GF-D8 (cell line): ENCODE results near the gene CEP250.
"Not testable (repeated sequence)": the region's sequence is repeated elsewhere in the genome, so short reads cannot be mapped to it uniquely, and the experiment has no call there.

Experiments used
- DNase-seq: peaks from one replicate; lab custom pipeline; 2025; lab: John Stamatoyannopoulos, UW

Gene CEP250

DNA sequence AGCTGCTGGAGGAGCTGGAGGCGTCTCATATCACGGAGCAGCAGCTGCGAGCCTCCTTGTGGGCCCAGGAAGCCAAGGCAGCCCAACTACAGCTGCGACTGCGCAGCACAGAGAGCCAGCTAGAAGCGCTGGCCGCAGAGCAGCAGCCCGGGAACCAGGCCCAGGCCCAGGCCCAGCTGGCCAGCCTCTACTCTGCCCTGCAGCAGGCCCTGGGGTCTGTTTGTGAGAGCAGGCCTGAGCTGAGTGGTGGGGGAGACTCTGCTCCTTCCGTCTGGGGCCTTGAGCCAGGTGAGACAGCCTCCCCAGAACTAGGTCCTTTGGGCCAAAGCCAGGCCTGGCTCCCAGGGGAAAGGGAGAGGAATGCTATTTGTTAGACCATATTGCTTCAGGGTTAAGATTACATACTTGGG, 42.4 kb downstream of the CEP250 start:
- no peak for DNase-seq

DNA sequence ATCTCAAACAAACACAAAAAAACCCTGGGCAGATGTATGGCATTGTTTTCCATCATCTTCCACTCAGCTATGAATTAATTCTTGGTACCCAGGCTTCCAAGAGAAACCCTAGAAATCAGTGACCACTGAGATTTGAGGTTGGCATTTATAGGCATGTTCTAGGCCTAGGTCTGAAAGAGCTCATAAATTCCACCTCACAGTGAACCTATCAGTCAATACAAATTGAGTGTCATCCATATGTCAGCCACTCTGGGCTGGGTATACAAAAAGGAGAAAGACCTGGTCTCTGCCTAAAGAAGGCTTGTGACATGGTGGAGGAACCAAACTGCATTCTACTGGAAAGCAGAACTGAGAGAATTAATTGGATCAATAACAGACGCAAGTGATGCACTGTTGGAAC, 43.9 kb downstream of the CEP250 start:
- no peak for DNase-seq

DNA sequence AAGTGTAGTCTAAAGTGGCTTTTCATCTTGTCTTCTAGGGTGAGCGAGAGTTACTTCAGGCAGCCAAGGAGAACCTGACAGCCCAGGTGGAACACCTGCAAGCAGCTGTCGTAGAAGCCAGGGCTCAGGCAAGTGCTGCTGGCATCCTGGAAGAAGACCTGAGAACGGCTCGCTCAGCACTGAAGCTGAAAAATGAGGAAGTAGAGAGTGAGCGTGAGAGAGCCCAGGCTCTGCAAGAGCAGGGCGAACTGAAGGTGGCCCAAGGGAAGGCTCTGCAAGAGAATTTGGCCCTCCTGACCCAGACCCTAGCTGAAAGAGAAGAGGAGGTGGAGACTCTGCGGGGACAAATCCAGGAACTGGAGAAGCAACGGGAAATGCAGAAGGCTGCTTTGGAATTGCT, 47.0 kb downstream of the CEP250 start:
- DNase-seq: peak; percentile 29

DNA sequence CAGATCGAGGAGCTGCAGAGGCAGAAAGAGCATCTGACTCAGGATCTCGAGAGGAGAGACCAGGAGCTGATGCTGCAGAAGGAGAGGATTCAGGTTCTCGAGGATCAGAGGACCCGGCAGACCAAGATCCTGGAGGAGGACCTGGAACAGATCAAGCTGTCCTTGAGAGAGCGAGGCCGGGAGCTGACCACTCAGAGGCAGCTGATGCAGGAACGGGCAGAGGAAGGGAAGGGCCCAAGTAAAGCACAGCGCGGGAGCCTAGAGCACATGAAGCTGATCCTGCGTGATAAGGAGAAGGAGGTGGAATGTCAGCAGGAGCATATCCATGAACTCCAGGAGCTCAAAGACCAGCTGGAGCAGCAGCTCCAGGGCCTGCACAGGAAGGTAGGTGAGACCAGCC, 47.9 kb downstream of the CEP250 start:
- no peak for DNase-seq

DNA sequence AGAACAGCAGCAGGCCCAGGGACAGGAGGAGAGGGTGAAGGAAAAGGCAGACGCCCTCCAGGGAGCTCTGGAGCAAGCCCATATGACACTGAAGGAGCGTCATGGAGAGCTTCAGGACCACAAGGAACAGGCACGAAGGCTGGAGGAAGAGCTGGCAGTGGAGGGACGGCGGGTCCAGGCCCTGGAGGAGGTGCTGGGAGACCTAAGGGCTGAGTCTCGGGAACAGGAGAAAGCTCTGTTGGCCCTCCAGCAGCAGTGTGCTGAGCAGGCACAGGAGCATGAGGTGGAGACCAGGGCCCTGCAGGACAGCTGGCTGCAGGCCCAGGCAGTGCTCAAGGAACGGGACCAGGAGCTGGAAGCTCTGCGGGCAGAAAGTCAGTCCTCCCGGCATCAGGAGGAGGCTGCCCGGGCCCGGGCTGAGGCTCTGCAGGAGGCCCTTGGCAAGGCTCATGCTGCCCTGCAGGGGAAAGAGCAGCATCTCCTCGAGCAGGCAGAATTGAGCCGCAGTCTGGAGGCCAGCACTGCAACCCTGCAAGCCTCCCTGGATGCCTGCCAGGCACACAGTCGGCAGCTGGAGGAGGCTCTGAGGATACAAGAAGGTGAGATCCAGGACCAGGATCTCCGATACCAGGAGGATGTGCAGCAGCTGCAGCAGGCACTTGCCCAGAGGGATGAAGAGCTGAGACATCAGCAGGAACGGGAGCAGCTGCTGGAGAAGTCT, 48.6 kb downstream of the CEP250 start:
- DNase-seq: no peak

DNA sequence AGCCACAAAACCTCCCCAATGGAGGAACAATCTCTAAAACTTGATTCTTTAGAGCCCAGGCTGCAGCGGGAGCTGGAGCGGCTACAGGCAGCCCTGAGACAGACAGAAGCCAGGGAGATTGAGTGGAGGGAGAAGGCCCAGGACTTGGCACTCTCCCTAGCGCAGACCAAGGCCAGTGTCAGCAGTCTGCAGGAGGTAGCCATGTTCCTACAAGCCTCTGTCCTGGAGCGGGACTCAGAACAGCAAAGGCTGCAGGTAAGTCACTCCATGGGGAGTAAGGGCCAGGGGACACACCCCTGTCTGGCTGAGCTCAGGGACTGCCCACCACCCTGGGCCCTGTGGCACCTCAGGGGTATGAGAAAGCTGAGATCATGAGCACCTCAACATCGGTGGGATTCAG, 49.4 kb downstream of the CEP250 start:
- DNase-seq: no peak

DNA sequence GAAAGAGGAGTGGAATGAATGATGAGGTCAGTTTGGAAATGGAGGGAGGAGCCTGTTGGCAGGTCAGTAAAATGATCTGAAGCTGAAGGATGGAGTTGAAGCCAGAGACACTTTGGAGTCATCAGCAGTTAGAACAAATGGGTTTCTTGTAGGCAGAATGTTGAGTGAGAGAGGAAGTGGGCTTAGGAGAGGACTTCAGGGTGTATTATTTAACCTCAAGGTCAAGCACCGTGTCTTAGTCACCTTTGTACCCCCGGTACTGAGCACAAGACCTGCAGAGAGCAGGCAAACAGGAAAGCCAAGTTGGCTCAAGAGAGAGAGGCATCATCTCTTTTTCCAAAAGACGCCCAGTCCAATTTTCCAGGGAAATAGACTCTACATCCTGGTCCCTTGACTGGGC, 50.8 kb downstream of the CEP250 start:
- no peak for DNase-seq

DNA sequence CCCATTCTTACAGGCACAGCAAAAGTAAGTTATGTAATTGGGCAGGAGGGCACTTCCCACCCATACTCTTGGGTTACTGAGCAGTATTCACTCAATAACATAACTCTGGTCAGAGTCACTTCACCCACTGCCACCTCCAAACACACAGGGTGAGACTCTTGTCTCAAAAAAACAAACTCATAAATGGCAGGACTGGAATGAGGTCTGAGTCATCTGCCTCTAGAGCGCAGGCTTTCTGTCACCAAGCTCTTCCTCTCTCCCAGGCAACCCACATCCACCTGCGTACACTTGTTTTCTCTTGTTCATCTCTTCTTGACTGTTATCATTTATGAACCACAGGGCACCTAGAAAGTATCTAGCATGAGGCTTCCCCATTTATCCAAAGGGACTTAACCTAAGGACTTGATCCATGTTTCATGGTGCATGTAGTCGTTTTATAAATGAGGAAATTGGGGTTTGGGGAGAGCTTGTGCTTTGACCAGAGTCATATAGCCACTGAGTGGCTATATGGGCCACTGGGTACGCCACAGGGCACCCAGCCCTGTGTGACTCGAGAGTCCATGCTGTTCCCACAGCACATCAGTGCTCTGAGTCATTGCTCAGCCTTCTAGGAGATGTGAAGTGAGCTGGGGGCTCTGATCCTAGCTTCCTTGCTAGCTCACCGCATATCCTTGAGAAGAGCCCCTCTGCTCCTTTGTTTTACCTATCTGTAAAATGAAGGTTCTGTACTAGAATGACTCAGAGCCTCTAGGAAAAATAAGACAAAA, 51.7 kb downstream of the CEP250 start:
- DNase-seq: no peak

DNA sequence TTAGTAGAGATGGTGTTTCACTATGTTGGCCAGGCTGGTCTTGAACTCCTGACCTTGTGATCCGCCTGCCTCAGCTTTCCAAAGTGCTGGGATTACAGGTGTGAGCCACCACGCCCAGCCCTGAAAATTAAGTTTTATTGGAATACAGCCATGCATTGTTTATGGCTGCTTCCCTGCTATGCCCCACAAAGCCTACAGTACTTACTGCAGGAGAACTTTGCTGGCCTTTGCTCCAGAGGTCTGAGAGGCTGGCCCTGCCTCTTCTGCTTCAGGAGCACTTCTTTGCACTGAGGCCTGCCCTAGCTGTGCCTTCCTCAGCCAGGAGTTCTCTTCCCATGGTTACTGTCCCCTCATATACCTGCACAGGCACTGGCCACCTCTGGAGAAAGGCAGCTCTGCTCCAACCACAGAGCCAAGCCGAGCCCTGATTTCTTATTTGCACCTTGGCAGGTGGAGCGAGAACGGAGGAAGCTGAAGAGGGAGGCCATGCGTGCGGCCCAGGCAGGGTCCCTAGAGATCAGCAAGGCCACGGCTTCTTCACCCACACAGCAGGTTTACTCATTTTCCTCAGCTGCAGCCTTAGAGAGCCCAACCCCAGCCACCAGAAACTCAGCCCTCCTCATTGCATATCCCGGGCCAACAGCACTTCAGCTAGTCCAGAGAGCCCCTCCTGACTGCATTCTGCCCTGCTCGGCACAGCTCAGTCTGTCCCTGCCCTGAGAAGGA, 53.3 kb downstream of the CEP250 start:
- no peak for DNase-seq

DNA sequence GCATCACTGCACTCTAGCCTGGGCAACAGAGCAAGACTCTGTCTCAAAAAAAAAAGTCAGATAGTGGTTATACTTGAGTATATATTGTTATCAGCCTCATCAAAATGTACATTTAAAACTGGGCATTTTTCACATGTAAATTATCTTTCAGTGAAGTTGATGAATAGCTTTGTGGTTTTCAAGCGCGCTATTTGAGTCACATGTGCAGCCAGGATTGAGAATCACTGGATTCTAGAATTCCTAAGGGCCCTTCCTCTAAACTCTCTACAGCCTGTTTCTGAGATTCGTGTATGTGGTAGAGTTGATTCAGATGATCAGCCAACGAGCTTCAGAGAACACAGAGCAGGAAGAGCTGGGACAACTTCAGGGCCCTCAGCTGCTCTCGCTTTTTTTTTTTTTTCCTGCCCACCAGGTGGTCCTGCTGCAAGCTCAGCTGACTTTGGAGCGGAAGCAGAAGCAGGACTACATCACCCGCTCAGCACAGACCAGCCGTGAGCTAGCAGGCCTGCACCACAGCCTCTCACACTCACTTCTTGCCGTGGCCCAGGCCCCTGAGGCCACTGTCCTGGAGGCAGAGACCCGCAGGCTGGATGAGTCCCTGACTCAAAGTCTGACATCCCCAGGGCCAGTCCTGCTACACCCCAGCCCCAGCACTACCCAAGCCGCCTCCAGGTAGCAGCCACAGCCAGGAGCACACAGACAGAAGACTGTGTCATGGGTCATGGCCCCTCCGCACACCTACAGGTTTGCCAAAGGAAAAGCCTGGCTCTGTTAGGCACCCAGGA, 55.7 kb downstream of the CEP250 start:
- no peak for DNase-seq

DNA sequence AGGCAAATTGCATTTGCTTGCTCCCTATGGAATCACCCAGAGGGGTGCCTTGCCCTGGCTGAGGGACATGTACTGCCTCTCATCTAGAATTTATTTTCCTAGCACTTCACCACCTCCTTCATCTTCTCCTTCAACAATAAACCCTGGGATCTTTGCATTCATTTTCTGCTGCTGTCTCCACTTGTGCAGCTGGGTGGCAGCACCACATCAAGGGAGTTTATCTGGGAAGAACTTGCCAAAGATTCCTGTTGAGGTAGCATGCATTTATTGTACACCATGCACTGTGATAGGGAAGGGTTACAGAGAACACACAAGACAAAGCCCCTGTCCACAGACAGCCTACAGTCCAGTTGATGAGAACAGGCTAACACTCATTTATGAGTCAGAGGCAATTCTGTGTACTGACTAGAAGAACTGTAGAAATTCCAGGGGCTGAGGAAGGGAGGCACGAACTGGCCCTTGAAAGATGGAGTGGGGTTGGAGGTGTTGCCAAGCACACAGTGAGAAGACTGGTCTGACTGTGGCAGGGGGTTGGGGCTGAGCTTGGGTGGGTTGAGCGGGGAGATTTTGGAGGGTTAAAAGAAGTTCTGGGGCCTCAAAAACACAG, 56.5 kb downstream of the CEP250 start:
- no peak for DNase-seq

DNA sequence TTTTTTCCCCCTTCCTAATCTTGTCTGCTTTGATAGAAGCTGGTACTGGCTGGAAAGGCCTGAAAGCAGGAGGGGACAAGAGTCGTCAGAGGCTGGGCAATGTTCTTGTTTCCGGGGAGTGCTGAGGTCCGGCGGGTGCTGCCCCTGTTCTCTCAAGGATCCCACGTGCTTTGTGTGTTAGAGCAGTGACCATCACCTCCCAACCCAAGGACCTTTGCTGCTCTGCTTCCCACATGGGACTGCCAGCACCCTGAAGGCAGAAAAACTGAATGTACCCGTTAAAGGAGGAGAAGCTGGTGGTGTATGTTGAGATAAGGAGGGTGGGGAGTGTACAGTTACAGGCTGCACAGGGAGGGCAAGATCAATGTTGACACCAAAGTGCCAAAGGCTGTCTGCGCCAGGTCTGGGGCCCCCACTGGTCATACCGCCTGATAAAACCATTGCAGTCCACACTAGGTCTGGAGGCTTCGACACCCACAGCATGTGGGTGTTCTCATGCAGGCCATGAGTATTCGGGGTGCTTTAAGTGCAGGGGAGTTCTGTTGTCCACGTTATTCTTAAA, 59.1 kb downstream of the CEP250 start:
- DNase-seq: no peak

DNA sequence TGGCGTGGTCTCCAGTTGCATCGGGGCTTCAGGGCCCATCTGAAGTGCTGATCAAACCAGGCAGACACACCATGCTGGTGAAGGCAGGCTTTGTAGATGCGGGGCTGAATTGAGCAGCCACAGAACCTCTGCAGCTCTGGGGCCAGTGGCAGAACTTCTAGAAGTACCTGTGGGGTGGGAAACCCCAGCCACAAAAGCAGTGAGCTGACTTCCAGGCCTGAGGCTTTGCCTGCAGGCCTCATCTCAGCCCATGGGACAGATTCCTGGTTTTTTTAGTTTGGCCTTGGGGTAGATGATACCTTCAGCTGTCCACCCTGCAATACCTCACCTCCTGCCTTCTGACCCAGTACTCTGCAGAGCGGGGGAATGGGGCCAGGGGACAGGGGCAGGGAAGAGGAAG, 59.9 kb downstream of the CEP250 start:
- no peak for DNase-seq

DNA sequence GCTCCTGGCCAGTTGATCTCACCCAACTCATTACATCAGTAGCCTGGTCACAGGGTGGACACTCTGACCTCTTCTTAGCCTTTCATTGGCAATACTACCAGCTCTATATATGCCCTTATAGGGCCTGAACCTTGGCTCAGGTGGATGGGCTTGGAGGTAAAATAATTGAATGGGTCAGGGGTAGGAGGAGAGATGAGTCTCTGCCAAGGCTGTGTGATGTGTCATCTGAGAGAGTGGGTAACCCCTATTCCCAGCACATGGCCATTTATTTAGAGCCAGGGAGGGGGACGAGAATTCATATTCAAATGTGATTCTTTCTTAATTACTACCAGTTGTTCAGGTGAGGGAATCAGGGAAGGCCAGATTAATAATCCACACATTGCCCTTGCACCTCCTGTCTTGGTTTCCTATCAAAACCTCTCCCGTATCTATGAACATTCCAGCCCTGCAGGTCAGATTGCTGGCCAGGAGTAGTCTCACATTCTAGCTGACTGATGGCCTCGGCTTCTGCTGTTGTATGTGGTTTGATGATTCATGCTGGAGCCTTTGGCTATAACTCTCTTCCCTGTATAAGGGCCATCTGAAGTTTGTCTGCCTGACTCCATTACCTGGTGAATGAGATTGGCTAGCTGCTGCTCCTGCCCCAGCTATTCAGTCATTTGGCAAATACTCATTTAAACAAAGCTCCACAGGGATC, 60.7 kb downstream of the CEP250 start:
- DNase-seq: no peak

DNA sequence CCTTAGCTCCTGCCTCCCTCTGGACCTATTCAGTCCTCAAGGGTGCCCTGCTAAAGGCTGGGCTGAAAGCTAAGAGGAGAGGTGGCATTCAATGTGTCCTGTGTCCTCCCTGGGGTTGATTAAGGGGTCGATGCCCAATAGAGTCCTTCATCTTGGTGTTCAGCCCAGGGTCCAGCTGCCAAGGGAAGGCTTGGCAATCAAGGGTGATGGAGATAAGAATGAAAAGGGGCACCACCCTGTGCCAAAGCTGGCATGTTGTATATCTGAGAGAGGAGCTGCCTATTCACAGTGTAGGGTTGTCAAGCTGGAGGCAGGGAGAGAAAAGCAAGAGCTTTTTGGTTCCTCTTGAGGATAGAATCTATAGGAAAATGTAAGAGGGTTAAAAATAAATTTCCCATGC, 61.7 kb downstream of the CEP250 start:
- no peak for DNase-seq

DNA sequence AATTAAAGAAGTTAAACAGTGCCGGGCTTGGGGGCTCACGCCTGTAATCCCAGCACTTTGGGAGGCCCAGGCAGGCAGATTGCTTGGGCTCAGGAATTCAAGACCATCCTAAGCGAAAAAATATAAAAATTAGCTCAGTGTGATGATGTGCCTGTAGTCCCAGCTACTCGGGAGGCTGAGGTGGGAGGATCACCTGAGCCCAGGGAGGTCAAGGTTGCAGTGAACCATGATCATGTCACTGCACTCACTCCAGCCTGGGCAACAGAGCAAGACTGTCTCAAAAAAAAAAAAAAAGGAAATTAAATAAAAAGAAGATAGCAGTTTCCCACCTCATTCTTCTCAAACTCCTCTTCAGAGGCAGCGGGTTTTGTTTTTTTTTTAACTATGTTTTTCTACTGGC, 62.4 kb downstream of the CEP250 start:
- not testable (repeated sequence) for DNase-seq

DNA sequence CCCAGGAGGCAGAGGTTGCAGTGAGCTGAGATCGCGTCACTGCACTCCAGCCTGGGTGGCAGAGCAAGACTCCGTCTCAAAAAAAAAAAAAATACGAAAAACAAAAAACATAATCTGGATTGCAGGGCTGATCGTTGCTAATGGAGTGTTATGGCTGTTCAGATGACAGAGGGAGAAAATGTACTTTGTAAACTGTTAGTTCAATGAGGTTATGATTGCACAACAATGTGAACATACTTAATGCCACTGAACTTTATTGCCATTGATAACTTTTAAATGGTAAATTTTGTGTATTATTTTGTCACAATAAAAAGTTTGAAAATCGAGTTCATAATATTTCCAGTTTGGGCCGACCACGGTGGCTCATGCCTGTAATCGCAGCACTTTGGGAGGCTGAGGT, 63.6 kb downstream of the CEP250 start:
- no peak for DNase-seq

DNA sequence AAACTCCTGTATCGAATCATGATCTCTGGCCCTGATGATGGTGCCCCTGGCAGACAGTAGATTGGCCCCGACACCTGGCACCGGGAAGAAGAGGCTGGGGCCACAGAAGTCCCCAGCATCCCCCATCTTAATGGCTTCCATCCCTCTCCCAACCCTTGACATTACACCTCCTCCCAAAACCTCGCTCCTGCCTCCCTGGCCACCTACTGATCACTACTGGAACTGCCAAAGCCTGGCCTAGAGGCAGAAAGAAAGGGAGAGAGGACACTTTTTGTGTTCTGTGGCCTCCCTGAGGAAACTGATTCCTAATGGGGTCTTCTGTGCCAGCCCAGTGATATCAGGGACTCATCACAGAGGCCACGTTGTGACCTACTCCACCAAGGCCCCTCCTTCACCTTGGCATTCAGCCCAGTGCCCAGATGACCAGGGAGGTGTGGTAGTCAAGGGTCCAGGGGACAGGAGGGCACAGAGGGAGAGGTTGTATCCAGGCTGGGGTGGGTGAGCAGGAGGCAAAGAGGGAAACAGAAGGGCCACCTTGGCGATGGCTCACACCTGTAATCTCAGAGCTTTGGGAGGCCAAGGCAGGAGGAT, 68.0 kb downstream of the CEP250 start:
- no peak for DNase-seq

DNA sequence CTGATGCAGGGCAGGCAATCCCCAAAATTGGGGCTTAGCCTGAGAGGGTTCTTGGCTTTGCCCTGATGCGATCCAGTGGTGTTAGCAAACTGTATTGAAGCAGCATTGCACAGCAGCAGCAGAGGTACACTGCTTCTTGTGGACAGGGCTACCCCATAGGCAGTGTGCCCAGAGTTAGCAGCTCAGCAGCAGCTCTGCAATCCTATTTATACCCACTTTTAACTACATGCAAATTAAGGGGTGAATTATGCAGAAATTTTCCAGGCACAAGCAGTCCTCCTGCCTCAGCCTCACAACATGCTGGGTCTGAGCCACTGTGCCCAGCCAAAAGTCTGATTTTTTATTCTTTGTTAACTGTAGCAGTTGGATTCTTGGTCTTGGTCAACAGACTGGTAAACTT, 70.2 kb downstream of the CEP250 start:
- DNase-seq: no peak

DNA sequence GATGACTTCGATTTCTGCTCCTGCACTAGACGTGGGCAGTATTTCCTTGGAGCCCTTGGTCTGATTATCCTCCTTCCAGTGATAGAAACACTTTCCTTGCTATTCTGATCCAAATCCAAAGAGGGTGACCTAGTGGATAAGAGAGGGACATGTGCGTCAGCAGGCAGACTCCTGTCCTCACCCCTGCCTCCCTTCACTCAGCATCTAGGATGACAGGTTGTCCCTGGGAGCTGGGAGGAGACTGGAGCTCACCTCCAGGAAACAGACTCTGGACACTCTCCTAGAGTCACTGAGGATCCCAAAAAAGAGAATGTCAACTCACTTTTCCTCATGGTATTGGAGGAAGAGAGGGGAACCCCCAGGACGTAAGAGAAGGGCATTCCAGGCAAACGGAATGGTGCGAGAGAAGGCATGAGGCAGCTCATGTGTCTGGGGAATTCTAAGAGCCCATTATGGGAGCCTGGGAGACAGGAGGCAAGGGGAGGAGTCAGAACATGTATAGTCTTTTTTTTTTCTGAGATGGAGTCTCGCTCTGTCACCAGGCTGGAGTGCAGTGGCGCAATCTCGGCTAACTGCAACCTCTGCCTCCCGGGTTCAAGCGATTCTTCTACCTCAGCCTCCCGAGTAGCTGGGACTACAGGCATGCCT, 71.8 kb downstream of the CEP250 start:
- DNase-seq: no peak
